Stimulated activated CD8-positive, alpha-beta memory T cell treated with anti-CD3 and anti-CD28 coated beads, Interleukin-12 subunit alpha, Interleukin-12 subunit beta, amount 100 ng/mL, for 24 hours (primary cell): ENCODE results near the gene NIN.
"Not testable (repeated sequence)": the region's sequence is repeated elsewhere in the genome, so short reads cannot be mapped to it uniquely, and the experiment has no call there.

ENCODE experiments used
- DNase-seq: peaks from one replicate; pipeline ENCODE4 v3.0.0-alpha.2; 2020; ENCODE audit errors: extremely low read depth

Gene NIN

DNA sequence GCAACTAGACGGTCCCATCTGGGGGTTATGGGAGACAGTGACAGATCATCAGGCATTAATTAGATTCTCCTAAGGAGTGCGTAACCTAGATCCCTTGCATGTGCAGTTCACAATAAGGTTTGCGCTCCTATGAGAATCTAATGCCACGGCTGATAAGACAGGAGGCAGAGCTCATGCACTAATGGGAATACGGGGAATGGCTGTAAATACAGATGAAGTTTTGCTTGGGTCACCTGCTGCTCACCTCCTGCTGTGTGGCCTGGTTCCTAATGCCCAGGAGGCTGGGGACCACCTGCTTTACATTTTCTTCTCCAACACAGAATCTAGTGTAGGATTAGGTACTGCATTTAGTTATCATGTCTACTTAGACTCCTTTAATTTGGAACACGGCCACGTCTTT lies 113.2 kb downstream of the NIN start:
- DNase-seq, result no peak

DNA sequence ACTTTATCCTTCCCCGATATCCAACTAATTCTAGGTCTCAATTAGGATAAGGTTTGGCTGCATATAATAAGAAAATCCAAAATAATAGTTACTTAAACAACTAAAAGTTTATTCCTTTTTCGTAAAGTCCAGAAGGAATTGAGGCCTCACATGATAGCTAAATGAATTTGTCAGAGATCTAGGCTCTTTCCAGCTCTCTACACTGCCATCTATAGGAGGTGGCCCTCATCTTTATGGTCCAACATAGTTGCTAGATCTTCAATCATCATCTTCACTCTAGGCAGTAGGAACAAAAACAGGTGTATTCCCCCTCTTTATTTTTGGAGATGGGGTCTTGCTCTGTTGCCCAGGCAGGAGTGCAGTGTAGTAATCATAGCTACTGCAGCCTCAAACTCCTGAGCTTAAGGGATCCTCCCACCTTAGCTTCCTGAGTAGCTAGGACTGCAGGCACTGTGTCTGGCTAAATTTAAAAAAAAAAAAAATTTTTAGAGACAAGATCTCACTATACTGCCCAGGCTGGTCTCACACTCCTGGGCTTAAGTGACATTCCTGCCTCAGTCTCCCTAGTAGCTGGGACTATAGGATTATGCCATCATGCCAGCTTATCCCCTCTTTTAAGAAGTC lies 116.4 kb downstream of the NIN start:
- no peak for DNase-seq

- DNase-seq, result no peak
These were observed 119.9 kb downstream of the NIN start for GRCh38 chr14:50711043-50711442.

DNA sequence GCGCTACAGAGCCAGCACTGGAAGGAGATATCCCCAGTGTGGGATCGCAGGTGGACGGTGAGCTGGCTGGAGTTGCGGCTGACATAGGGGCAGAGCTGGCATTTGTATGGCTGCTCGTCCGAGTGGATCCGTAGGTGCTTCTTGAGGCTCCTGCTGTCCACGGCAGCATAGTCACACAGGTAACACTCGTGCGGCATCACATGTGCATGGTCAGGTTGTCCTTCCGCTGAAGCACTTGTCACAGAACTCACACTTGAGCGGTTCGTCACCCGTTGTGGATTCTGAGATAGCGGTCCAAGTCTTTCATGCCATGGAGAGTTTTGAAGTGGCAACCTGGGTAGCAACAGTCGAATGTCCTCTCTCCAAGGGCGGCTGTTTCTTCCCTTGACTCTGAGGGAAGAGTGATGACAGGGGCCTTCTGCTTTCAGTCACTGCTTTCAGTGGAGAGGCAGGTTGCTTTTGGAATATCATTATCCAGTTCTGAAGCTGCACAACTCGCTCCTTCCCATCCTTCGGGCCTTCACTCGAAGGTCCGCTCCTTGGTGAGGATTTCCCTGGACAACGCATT lies 125.9 kb downstream of the NIN start:
- DNase-seq, result no peak

GRCh38 chr14:50704454-50705010 lies 126.4 kb downstream of the NIN start:
- no peak for DNase-seq

GRCh38 chr14:50697659-50698290 lies 133.2 kb downstream of the NIN start:
- no peak for DNase-seq

DNA sequence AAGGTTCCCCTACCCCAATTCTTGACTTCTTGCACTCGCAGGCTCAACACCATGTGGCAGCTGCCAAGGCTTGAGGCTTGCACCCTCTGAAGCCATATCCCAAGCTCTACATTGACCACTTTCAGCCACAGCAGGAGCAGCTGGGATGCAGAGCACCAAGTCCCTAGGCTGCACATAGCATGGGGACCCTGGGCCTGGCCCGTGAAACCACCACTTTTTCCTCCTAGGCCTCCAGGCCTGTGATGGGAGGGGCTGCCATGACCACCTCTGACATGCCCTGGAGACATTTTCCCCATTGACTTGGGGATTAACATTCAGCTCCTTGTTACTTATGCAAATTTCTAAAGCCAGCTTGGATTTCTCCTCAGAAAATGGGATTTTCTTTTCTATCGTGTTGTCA lies 136.7 kb downstream of the NIN start:
- not testable (repeated sequence) for DNase-seq

DNA sequence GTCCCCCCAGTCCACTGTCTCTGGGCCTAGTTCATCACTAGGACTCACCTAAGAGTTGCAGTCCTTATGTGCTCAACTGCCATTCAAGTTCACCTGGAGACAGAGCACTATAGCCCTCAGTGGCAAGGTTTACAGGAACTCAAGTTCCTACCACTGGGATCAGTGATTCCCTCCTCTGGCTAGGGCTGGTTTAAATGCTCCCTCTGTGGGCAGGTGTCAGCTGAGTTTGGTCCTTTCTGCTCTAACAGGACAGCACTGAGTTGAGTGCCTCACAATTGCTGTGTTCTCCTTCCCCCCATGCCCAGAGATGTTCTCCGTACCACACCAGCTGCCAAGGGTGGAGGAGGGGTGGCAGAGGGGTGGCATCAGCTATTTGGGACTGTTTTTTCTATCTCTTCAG lies 142.1 kb downstream of the NIN start:
- DNase-seq, result no peak

GRCh38 chr14:50679674-50680073 lies 151.3 kb downstream of the NIN start:
- no peak for DNase-seq

GRCh38 chr14:50678163-50678562 lies 152.8 kb downstream of the NIN start:
- no peak for DNase-seq

GRCh38 chr14:50677527-50678063 lies 153.4 kb downstream of the NIN start:
- no peak for DNase-seq

GRCh38 chr14:50676814-50677516 lies 154.0 kb downstream of the NIN start:
- no peak for DNase-seq

DNA sequence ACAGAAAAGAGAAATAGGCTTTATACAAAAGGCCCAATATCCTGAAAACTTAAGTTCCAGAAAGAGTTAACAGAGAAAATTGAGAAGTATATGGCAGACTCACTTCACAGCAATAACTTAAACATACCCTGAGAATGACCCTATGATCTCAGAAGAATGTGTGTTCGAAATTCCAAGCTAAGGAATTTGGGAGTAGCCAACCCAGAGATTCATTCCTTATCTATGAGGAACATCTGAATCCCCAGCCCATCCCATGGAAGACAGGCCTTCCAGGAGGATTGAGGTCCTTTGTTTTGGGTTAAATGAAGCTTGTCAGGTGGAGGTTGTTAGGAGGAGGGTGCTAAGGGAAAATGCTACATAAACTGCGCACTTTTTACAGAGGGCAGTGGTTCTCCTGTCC lies 155.4 kb downstream of the NIN start:
- DNase-seq, result no peak

DNA sequence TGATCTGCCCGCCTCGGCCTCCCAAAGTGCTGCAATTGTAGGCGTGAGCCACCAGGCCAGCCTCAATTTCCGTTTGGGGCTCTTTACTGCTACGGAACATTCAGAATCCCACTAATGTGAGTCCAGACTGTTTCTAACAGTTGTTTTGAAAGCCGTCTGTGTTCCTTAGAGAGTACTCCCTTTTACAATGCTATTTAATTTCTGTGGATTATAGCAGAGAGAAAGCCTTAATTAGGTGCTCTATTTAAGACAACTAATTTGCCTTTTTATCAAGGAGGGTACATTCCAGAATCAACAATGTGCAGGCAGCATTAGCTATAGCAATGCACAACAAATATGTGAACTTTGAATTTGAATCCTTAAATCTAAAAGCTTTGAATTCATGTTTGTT lies 160.1 kb downstream of the NIN start:
- DNase-seq, result no peak

- no peak for DNase-seq
These were observed 160.6 kb downstream of the NIN start for GRCh38 chr14:50670196-50670865.
